ENCODE results near the gene CCNQ.

The CCNQ gene

GRCh38 chrX:153637121-153638040 lies 38.4 kb upstream of the CCNQ start:
- Histone ChIP-seq H3K4me3 (ENCODE audit: low read depth, low read length) (no peak overlapping the region), H3K36me3 (replicated peaks) (no peaks in the 10 kb centered on the region), H3K27me3 (replicated peaks) (peaks cover 8% of the 10 kb centered on the region), H3K27ac (no peak overlapping the region)
- DNase-seq: no peak
- in situ Hi-C loops (cut with HindIII; ENCODE audit: low pct_ligation_motif_present, low sequenced_read_pairs): no loop called here
- no peak for TF ChIP-seq CTCF (IDR thresholded peaks at IDR 0.05; ENCODE audit: low read depth, low read length, missing control alignments)

GRCh38 chrX:153636716-153637115 lies 37.8 kb upstream of the CCNQ start:
- Histone ChIP-seq H3K36me3 (replicated peaks) (no peaks in the 10 kb centered on the region), H3K4me3 (ENCODE audit: low read depth, low read length) (no peak overlapping the region), H3K27me3 (replicated peaks) (peaks cover 6% of the 10 kb centered on the region), H3K27ac (no peak overlapping the region)
- in situ Hi-C loops (cut with HindIII; ENCODE audit: low pct_ligation_motif_present, low sequenced_read_pairs): no loop called here
- TF ChIP-seq CTCF (IDR thresholded peaks at IDR 0.05; ENCODE audit: low read depth, low read length, missing control alignments): no peak
- no peak for DNase-seq

GRCh38 chrX:153635788-153636668 lies 37.1 kb upstream of the CCNQ start:
- in situ Hi-C loops (cut with HindIII; ENCODE audit: low pct_ligation_motif_present, low sequenced_read_pairs): no loop called here

GRCh38 chrX:153635388-153635787 lies 36.4 kb upstream of the CCNQ start:
- no peaks in the 10 kb centered on the region for H3K27me3 ChIP-seq (replicated peaks)
- H3K27ac ChIP-seq: no peak overlapping the region
- no peak for TF ChIP-seq CTCF (IDR thresholded peaks at IDR 0.05; ENCODE audit: low read depth, low read length, missing control alignments)
- no peak overlapping the region for H3K4me3 ChIP-seq (ENCODE audit: low read depth, low read length)
- in situ Hi-C loops (cut with HindIII; ENCODE audit: low pct_ligation_motif_present, low sequenced_read_pairs): no loop called here
- no peaks in the 10 kb centered on the region for H3K36me3 ChIP-seq (replicated peaks)
- DNase-seq: no peak

More at GRCh38 chrX:153635788-153636668, 37.1 kb upstream of the CCNQ start:
- no peaks in the 10 kb centered on the region for H3K27me3 ChIP-seq (replicated peaks)
- no peak overlapping the region for H3K4me3 ChIP-seq (ENCODE audit: low read depth, low read length)
- TF ChIP-seq CTCF (IDR thresholded peaks at IDR 0.05; ENCODE audit: low read depth, low read length, missing control alignments): peak; percentile 62
- H3K27ac ChIP-seq: no peak overlapping the region
- no peaks in the 10 kb centered on the region for H3K36me3 ChIP-seq (replicated peaks)
- DNase-seq: no peak

GRCh38 chrX:153634832-153635231 lies 35.9 kb upstream of the CCNQ start:
- no peak overlapping the region for H3K4me3 ChIP-seq (ENCODE audit: low read depth, low read length)
- no peak for DNase-seq
- H3K36me3 ChIP-seq (replicated peaks): no peaks in the 10 kb centered on the region
- TF ChIP-seq CTCF (IDR thresholded peaks at IDR 0.05; ENCODE audit: low read depth, low read length, missing control alignments): no peak
- H3K27ac ChIP-seq: no peak overlapping the region
- no peaks in the 10 kb centered on the region for H3K27me3 ChIP-seq (replicated peaks)
- in situ Hi-C loops (cut with HindIII; ENCODE audit: low pct_ligation_motif_present, low sequenced_read_pairs): no loop called here
